IMR-90 (cell line): Measurements from ENCODE around the gene ATP5PD. TPM values are rescaled to one million over a fixed set of nuclear protein-coding genes. Genes with fewer than 3 reads are reported as not detected.
"Not testable (repeated sequence)": the region's sequence is repeated elsewhere in the genome, so short reads cannot be mapped to it uniquely, and the experiment has no call there.

Experiments used
- ATAC-seq: fragments of 200-7000 bp; cut with Tn5 transposase; 2 replicates; pipeline ENCODE4 v1.9.1; 2020; ENCODE audit warnings: low read depth, mild to moderate bottlenecking, moderate library complexity
- BruUV-seq: library from RNA; stranded (reverse); fragments of 400-500 nt; replicated peaks from 2 replicates; lab custom pipeline; 2021; lab: Mats Ljungman, UMichigan
- CTCF ChIA-PET: fragments of 300-600 bp; formaldehyde crosslinking; extraction: SDS; loops from one replicate; lab custom pipeline; 2021; ENCODE audit warnings: antibody characterized with exemption; lab: Yijun Ruan, JAX
- POLR2A ChIA-PET: fragments of 300-600 bp; sonication (Branson Sonifier 250); formaldehyde crosslinking; loops from one replicate; lab custom pipeline; 2022; ENCODE audit warnings: antibody characterized with exemption; ENCODE audit not compliant: unreplicated experiment; lab: Charles Lee
- DNase-seq: peaks from one replicate; pipeline ENCODE4 v3.0.0; 2013
- H2AFZ ChIP-seq: replicated peaks from 2 replicates; pipeline ENCODE3; 2013; ENCODE audit warnings: low read length, mild to moderate bottlenecking; ENCODE audit not compliant: poor library complexity
- H2AK5ac ChIP-seq: 2 replicates; pipeline ENCODE4 v1.6.1; 2013; ENCODE audit warnings: low read depth, low read length, inconsistent platforms
- H2AK9ac ChIP-seq: replicated peaks from 2 replicates; pipeline ENCODE3; 2013; ENCODE audit warnings: mild to moderate bottlenecking, low read depth, low read length, moderate library complexity; ENCODE audit not compliant: poor library complexity
- H2BK120ac ChIP-seq: 2 replicates; pipeline ENCODE4 v1.6.1; 2013; ENCODE audit warnings: low read depth, low read length, inconsistent platforms
- H2BK15ac ChIP-seq: 3 replicates; pipeline ENCODE4 v1.6.1; 2013; ENCODE audit warnings: low read depth, low read length, inconsistent platforms
- H2BK20ac ChIP-seq: 2 replicates; pipeline ENCODE4 v1.6.1; 2013; ENCODE audit warnings: low read depth, mild to moderate bottlenecking, inconsistent platforms, low read length, moderate library complexity
- H2BK5ac ChIP-seq: 2 replicates; pipeline ENCODE4 v1.6.1; 2013; ENCODE audit warnings: mild to moderate bottlenecking, low read depth, low read length, inconsistent platforms; ENCODE audit not compliant: poor library complexity, severe bottlenecking
- H3K14ac ChIP-seq: replicated peaks from 2 replicates; pipeline ENCODE4 v1.6.1; 2013; ENCODE audit warnings: low read depth, low read length, inconsistent platforms
- H3K18ac ChIP-seq: 2 replicates; pipeline ENCODE4 v1.6.1; 2013; ENCODE audit warnings: low read depth, low read length, control low read depth
- H3K23ac ChIP-seq: 2 replicates; pipeline ENCODE4 v1.6.1; 2013; ENCODE audit warnings: low read depth, low read length, inconsistent platforms
- H3K27ac ChIP-seq: 2 replicates; pipeline ENCODE4 v1.5.1; 2013; ENCODE audit warnings: mild to moderate bottlenecking, control low read depth, low read length; ENCODE audit not compliant: insufficient read depth
- H3K27me3 ChIP-seq: 2 replicates; pipeline ENCODE4 v1.6.1; 2013; ENCODE audit warnings: low read length; ENCODE audit not compliant: control insufficient read depth, insufficient read depth
- H3K36me3 ChIP-seq: 2 replicates; pipeline ENCODE4 v1.6.1; 2013; ENCODE audit warnings: low read length, mixed read lengths; ENCODE audit not compliant: control insufficient read depth, insufficient read depth
- H3K4ac ChIP-seq: 2 replicates; pipeline ENCODE4 v1.6.1; 2013; ENCODE audit warnings: low read depth, low read length, inconsistent platforms
- H3K4me1 ChIP-seq: 2 replicates; pipeline ENCODE4 v1.6.1; 2013; ENCODE audit warnings: low read length, mixed read lengths; ENCODE audit not compliant: control insufficient read depth, insufficient read depth
- H3K4me2 ChIP-seq: 2 replicates; pipeline ENCODE4 v1.6.1; 2013; ENCODE audit warnings: low read depth, mild to moderate bottlenecking, control low read depth, low read length, moderate library complexity
- H3K4me3 ChIP-seq: 2 replicates; pipeline ENCODE4 v1.5.1; 2013; ENCODE audit warnings: low read depth, mild to moderate bottlenecking, control low read depth, low read length, moderate library complexity; ENCODE audit not compliant: insufficient read depth
- H3K56ac ChIP-seq: 2 replicates; pipeline ENCODE4 v1.6.1; 2013; ENCODE audit warnings: low read length, inconsistent platforms; ENCODE audit not compliant: insufficient read depth; ENCODE audit errors: extremely low read depth
- H3K79me1 ChIP-seq, 2 experiments: 2 replicates each; pipeline ENCODE4 v1.6.1; 2013; ENCODE audit warnings: low read length in 2 of 2, inconsistent platforms in 1 of 2, low read depth in 1 of 2
- H3K9ac ChIP-seq: 2 replicates; pipeline ENCODE4 v1.6.1; 2013; ENCODE audit warnings: low read depth, low read length, control low read depth
- H3K9me1 ChIP-seq: 2 replicates; pipeline ENCODE4 v1.6.1; 2013; ENCODE audit warnings: low read length, inconsistent platforms; ENCODE audit not compliant: insufficient read depth
- H3K9me3 ChIP-seq: 2 replicates; pipeline ENCODE4 v1.6.1; 2013; ENCODE audit warnings: low read length; ENCODE audit not compliant: control insufficient read depth, insufficient read depth
- H4K20me1 ChIP-seq: 2 replicates; pipeline ENCODE4 v1.6.1; 2013; ENCODE audit warnings: low read length, inconsistent platforms; ENCODE audit not compliant: insufficient read depth
- H4K5ac ChIP-seq: 2 replicates; pipeline ENCODE4 v1.6.1; 2013; ENCODE audit warnings: mild to moderate bottlenecking, low read depth, low read length, control low read depth
- H4K8ac ChIP-seq, 2 experiments: 2 replicates each; pipeline ENCODE4 v1.6.1; 2013; ENCODE audit warnings: low read depth in 2 of 2, low read length in 2 of 2, control low read depth in 1 of 2, inconsistent platforms in 1 of 2
- H4K91ac ChIP-seq: 2 replicates; pipeline ENCODE4 v1.6.1; 2013; ENCODE audit warnings: low read depth, low read length, inconsistent platforms; ENCODE audit not compliant: insufficient read depth
- WGBS, 2 experiments: methylation state at CpG; one replicate each; pipeline versions ENCODE4 v1.1.5 to v1.1.7; 2013; ENCODE audit warnings: missing lambda C conversion rate in 2 of 2; ENCODE audit not compliant: insufficient read length in 1 of 2; ENCODE audit errors: extremely low coverage in 2 of 2; 5-methylcytosine and 5-hydroxymethylcytosine counted together
- dilution Hi-C: fragments of 300-500 bp; cut with HindIII; formaldehyde crosslinking; loops from one replicate; pipeline ENCODE4 v1.14.3; 2018; ENCODE audit warnings: low sequenced_read_pairs; ENCODE audit not compliant: unreplicated experiment
- in situ Hi-C: fragments of 300-500 bp; cut with MboI; formaldehyde crosslinking; loops from 3 replicates; pipeline ENCODE4 v1.14.3; 2019; ENCODE audit warnings: low sequenced_read_pairs, inconsistent platforms, mixed read lengths
- intact Hi-C: fragments of 100-400 bp; cut with micrococcal nuclease; formaldehyde crosslinking; loops from 2 replicates; pipeline ENCODE4 v1.10.0; 2022
- polyA plus RNA-seq, 3 experiments: library from polyadenylated mRNA; depleted of rRNA; stranded (reverse); fragments of >200 nt; gene quantifications; 2 replicates each; pipeline ENCODE4 v1.2.3, GENCODE V29; 2012; ENCODE audit warnings: low replicate concordance in 1 of 3
- total RNA-seq: library from RNA; depleted of rRNA; stranded (reverse); fragments of >200 nt; gene quantifications from 2 replicates; pipeline ENCODE4 v1.2.3, GENCODE V29; 2012

The ATP5PD gene
- total and polyA plus RNA-seq, 2 of the 4 experiments (the other 2 are of a cell fraction): 373 to 425 TPM

DNA sequence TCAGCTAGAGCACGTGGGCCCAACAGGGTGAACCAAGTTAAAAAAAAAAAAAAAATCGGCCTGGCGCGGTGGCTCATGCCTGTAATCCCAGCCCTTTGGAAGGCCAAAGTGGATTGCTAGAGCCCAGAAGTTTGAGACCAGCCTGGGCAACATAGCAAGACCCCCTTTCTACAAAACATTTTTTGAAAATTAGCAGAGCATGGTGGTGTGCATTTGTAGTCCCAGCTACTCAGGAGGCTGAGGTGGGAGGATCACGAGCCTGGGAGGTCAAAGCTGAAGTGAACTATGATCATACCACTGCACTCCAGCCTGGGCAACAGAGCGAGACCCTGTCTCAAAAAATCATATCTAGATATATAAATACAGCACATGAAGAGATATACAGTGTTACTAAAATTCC is 40.7 kb downstream of the ATP5PD start:
- H2AFZ ChIP-seq, H3K27me3 ChIP-seq, H3K27ac ChIP-seq, H2BK5ac ChIP-seq, H2BK15ac ChIP-seq, POLR2A ChIA-PET, H3K14ac ChIP-seq, DNase-seq, H4K91ac ChIP-seq, dilution Hi-C loops, H3K4ac ChIP-seq, H3K9me1 ChIP-seq, H3K56ac ChIP-seq, H2AK5ac ChIP-seq, H3K79me1 ChIP-seq, H3K4me2 ChIP-seq, H3K9me3 ChIP-seq, H3K9ac ChIP-seq, in situ Hi-C loops, intact Hi-C loops, H2AK9ac ChIP-seq, BruUV-seq, H3K18ac ChIP-seq, H3K4me3 ChIP-seq, H3K23ac ChIP-seq, H2BK20ac ChIP-seq, H4K20me1 ChIP-seq, H3K4me1 ChIP-seq, H4K5ac ChIP-seq, H2BK120ac ChIP-seq, ATAC-seq, H4K8ac ChIP-seq: not testable (repeated sequence)
- WGBS, 2 experiments: no CpG with 5 or more reads among the region's 6 CpGs
- H3K36me3 ChIP-seq: peaks cover 38% of the 10 kb centered on the region
- CTCF ChIA-PET: interaction anchor here (1.6 kb wide), 1 partner anchor 18 kb away, joined by 6 read pairs; no protein-coding TSS in a partner anchor
